Kidney (tissue), 14 donors: Measurements from ENCODE around the gene VAMP3. TPM values are rescaled to one million over a fixed set of nuclear protein-coding genes. Genes with fewer than 3 reads are reported as not detected.

Experiments used
- DNase-seq, 5 donors: peaks; one replicate each; pipeline ENCODE4 v3.0.0-alpha.2; 2013 to 2020
- FAIRE-seq: peaks from 2 replicates; lab custom pipeline; 2012; peaks lifted over from hg19 to GRCh38; lab: Jason Lieb, UNC
- H3K27ac ChIP-seq, 2 donors: one replicate each; pipeline ENCODE4 v1.7.0; 2013; ENCODE audit warnings: low read depth in 2 of 2, low read length in 2 of 2, inconsistent platforms in 1 of 2
- H3K27me3 ChIP-seq: one replicate; pipeline ENCODE4 v1.7.1; 2013; ENCODE audit warnings: low read length, inconsistent platforms; ENCODE audit not compliant: control insufficient read depth, insufficient read depth
- H3K36me3 ChIP-seq, 3 donors: one replicate each; pipeline versions ENCODE4 v1.7.0 to v1.7.1; 2013; ENCODE audit warnings: low read length in 3 of 3, control low read depth in 1 of 3, inconsistent platforms in 1 of 3; ENCODE audit not compliant: insufficient read depth in 3 of 3, control insufficient read depth in 2 of 3
- H3K4me1 ChIP-seq, 3 donors: one replicate each; pipeline versions ENCODE4 v1.7.0 to v1.7.1; 2013; ENCODE audit warnings: low read length in 3 of 3, inconsistent platforms in 1 of 3, low read depth in 1 of 3; ENCODE audit not compliant: control insufficient read depth in 2 of 3, insufficient read depth in 2 of 3
- H3K4me3 ChIP-seq, 3 donors: one replicate each; pipeline versions ENCODE4 v1.7.0 to v1.8.1; 2013; ENCODE audit warnings: low read length in 3 of 3, control low read depth in 1 of 3, inconsistent platforms in 1 of 3
- H3K9ac ChIP-seq, 3 donors: one replicate each; pipeline versions ENCODE4 v1.7.0 to v1.7.1; 2013; ENCODE audit warnings: low read length in 3 of 3, control low read depth in 1 of 3, inconsistent platforms in 1 of 3
- H3K9me3 ChIP-seq, 3 donors: one replicate each; pipeline versions ENCODE4 v1.7.0 to v1.7.1; 2013; ENCODE audit warnings: low read length in 3 of 3, control low read depth in 1 of 3, inconsistent platforms in 1 of 3; ENCODE audit not compliant: control insufficient read depth in 2 of 3, insufficient read depth in 1 of 3
- intact Hi-C: fragments of 100-400 bp; cut with DNase I; formaldehyde crosslinking; loops from one replicate; pipeline ENCODE4 v1.11.1; 2022
- polyA plus RNA-seq: library from polyadenylated mRNA; stranded (reverse); fragments of 350-450 nt; fragmentation: Illumina TruSeq; extraction: RNeasy Lipid Tissue Mini Kit (QIAGEN cat#74804); gene quantifications from one replicate; pipeline ENCODE4 v1.2.3, GENCODE V29; 2014; ENCODE audit warnings: low read depth, low replicate concordance; ENCODE audit not compliant: insufficient read depth
- total RNA-seq: library from RNA; stranded (reverse); fragmentation: NEBNext Ultra II Directional; extraction: Animal tissue kit (Norgen Biotek cat#: 25700); gene quantifications from one replicate; pipeline ENCODE4 v1.2.1, GENCODE V29; 2021
- TF ChIP-seq, protein P1 (sequence below): IDR thresholded peaks from 3 replicates; pipeline ENCODE4 v1.5.1; 2012; ENCODE audit warnings: mild to moderate bottlenecking, moderate library complexity, borderline replicate concordance; ENCODE audit not compliant: insufficient read depth; ENCODE audit errors: extremely low read depth
- donor health status: control.
- donor health status: control.
- donor health status: control.
- donor health status: control.
- donor health status: control.
- donor health status: DM: yes; HTN: yes; CAD: no.
- donor health status: Normal renal cell carcinoma (clear cell type).

Gene VAMP3
- total and polyA plus RNA-seq, 2 donors from 2014 or later = 69.7 to 93.8 TPM

DNA sequence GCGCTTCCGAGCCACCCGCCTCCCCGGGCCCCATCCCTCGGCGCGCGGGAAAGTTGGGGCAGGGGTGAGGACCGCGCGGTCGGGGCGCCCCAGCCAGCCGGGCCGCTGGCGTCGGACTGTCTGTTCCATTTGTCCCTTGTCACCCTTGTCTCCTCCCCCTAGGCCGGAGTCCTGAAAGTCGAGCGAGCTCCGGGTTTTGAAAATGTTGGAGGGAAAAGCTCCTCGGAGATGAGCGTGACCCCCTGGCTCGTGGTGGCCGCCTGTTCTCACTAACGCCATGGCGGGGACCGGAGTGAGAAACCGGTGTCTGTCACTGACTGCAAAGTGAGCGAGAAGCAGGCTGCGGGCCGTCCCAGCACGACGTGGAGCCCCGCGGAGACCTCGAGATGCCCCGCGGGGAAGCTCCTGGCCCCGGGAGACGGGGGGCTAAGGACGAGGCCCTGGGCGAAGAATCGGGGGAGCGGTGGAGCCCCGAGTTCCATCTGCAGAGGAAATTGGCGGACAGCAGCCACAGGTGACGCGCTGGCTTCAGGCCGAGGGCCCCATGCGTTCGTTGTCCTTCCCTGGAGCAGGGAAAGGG is 13.5 kb downstream of the VAMP3 start:
- Histone ChIP-seq H3K9me3 (no peaks in the 10 kb centered on the region), H3K27ac (peak overlapping the region; percentile 79 to 84), H3K4me3 (peak overlapping the region in 2 of 3 donors; percentile 49 to 77), H3K27me3 (no peaks in the 10 kb centered on the region), H3K36me3 (peaks cover 3 to 45% (median 12%) of the 10 kb centered on the region in 3 donors), H3K4me1 (peaks cover 0 to 6% (median 0%) of the 10 kb centered on the region in 3 donors), H3K9ac (peak overlapping the region in 1 of 3 donors; percentile 62)
- FAIRE-seq = no peak
- TF ChIP-seq, protein P1, sequence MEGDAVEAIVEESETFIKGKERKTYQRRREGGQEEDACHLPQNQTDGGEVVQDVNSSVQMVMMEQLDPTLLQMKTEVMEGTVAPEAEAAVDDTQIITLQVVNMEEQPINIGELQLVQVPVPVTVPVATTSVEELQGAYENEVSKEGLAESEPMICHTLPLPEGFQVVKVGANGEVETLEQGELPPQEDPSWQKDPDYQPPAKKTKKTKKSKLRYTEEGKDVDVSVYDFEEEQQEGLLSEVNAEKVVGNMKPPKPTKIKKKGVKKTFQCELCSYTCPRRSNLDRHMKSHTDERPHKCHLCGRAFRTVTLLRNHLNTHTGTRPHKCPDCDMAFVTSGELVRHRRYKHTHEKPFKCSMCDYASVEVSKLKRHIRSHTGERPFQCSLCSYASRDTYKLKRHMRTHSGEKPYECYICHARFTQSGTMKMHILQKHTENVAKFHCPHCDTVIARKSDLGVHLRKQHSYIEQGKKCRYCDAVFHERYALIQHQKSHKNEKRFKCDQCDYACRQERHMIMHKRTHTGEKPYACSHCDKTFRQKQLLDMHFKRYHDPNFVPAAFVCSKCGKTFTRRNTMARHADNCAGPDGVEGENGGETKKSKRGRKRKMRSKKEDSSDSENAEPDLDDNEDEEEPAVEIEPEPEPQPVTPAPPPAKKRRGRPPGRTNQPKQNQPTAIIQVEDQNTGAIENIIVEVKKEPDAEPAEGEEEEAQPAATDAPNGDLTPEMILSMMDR = no peak
- intact Hi-C loops = no loop called here
- DNase-seq = peak; percentile 34 to 85 (median 62)

DNA sequence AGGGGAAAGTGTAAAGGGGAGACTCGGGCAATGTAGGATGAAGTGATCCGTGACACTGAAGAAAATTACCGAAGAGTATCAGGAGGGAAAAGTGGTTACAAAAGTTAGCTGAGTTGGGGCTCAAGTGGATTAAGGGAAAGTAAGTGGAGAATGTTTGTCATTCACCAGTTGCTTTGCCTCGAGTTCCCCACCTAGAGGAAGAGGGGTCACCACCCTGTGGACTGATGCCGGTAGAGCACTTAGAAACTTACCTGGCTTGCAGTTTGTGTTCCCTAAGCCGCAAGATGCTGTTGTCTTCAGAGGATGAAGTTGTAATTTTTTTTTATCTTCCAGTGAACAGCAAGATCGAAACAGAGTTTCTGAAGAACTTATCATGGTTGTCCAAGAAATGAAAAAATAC is 14.0 kb downstream of the VAMP3 start:
- DNase-seq = peak in 1 of 5 donors; percentile 10
- peak overlapping the region in 1 of 3 donors; percentile 62 for H3K9ac ChIP-seq
- H3K4me1 ChIP-seq = peaks cover 0 to 6% (median 0%) of the 10 kb centered on the region in 3 donors
- peak overlapping the region in 2 of 3 donors; percentile 49 to 77 for H3K4me3 ChIP-seq
- no peaks in the 10 kb centered on the region for H3K9me3 ChIP-seq
- peaks cover 3 to 45% (median 12%) of the 10 kb centered on the region in 3 donors for H3K36me3 ChIP-seq
- H3K27me3 ChIP-seq = no peaks in the 10 kb centered on the region
- no peak for FAIRE-seq
- H3K27ac ChIP-seq = peak overlapping the region in 1 of 2 donors; percentile 79
- intact Hi-C loops = no loop called here
- TF ChIP-seq, protein P1 = no peak

DNA sequence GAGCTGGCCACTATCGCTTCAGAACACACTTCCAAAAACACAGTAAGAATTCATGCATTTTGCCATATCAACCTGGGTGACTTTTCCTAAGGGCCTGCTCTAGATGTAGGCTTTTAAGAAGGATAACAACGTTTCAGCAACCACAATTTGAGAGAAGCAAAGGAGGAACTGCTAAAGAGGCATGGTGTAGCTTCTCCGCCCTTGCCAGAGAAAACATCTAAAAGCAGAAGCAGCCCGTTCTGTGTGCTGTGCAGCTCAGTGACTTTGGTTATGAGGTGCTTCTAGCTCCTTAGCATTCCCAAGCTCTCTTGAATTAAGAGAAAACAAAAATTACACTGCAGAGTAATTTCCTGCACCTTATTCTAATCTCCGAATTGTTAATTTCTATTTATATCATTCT is 15.7 kb downstream of the VAMP3 start:
- DNase-seq = no peak
- Histone ChIP-seq H3K27me3 (no peaks in the 10 kb centered on the region), H3K4me3 (no peak overlapping the region), H3K27ac (no peak overlapping the region), H3K9me3 (peaks cover 0 to 1% (median 0%) of the 10 kb centered on the region in 3 donors), H3K36me3 (peaks cover 3 to 45% (median 13%) of the 10 kb centered on the region in 3 donors), H3K4me1 (peaks cover 0 to 6% (median 0%) of the 10 kb centered on the region in 3 donors), H3K9ac (no peak overlapping the region)
- FAIRE-seq = no peak
- intact Hi-C loops = no loop called here
- TF ChIP-seq, protein P1 = no peak
